ENCODE measurements around the gene BICD2. TPM values are rescaled to one million over a fixed set of nuclear protein-coding genes. Genes with fewer than 3 reads are reported as not detected.

Gene BICD2
- total and polyA plus RNA-seq, 2 donors (not counting 1 experiment from before 2014, with no cell fraction given): 33.2 to 49.5 TPM

DNA sequence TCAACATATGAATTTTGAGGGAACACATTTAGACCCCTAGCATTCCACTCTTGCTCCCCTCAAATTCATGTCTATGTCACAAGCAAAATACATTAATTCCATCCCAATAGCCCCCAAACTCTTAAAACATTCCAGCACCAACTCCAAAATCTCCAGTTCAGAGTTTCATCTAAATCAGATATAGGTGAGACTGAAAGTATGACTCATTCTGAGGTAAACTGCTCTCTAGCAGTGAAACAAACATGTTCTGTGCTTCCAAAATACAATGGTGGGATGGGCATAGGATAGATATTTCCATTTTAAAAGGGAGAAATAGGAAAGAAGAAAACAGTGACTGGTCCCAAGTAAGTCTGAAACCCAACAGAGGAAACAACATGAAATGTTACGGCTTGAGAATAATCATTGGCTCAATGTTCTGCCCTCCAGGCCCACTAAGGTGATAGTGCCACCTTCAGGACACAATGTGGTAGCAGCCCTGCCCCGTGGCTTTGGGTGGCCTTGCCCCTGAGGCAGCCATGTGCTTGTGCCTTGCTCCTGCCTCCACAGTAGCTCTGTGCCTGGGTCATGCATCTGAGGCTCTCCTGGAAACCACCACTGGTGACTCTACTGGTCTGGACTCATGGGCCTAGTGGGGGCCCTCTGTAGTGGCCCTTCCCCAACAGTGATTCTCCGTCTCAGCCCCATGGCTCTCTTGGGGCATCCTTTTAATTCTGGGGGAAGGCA is 58.3 kb downstream of the BICD2 start:
- Histone ChIP-seq H3K4me1 (ENCODE audit: control insufficient read depth in 2 of 2, insufficient read depth in 2 of 2, low read length in 2 of 2) (peaks cover 3 to 4% of the 10 kb centered on the region in 2 donors), H3K4me3 (ENCODE audit: control extremely low read depth in 1 of 5, extremely low read depth in 1 of 5, insufficient read depth in 1 of 5, low read depth in 2 of 5, low read length in 4 of 5) (no peak overlapping the region), H2AFZ (ENCODE audit: insufficient read depth, low read depth, low read length, poor library complexity, severe bottlenecking) (no peak overlapping the region), H4K20me1 (ENCODE audit: control insufficient read depth, insufficient read depth, low read length, poor library complexity, severe bottlenecking) (peaks cover 9% of the 10 kb centered on the region), H3K9ac (ENCODE audit: low read length) (no peak overlapping the region), H3K27me3 (replicated peaks in 1 of 4; ENCODE audit: control extremely low read depth in 1 of 4, control insufficient read depth in 3 of 4, insufficient read depth in 4 of 4, low read length in 3 of 4) (no peaks in the 10 kb centered on the region), H3K79me2 (ENCODE audit: control insufficient read depth, insufficient read depth, low read length) (no peaks in the 10 kb centered on the region), H3K4me2 (replicated peaks; ENCODE audit: low read depth, low read length, poor library complexity, severe bottlenecking) (no peak overlapping the region), H3K9me3 (ENCODE audit: control extremely low read depth in 1 of 3, control insufficient read depth in 2 of 3, insufficient read depth in 1 of 3, low read length in 2 of 3) (no peaks in the 10 kb centered on the region), H3K36me3 (replicated peaks in 1 of 2; ENCODE audit: control extremely low read depth in 1 of 2, control insufficient read depth in 1 of 2, extremely low read depth in 1 of 2, insufficient read depth in 2 of 2, low read length in 1 of 2) (peaks cover 0 to 25% of the 10 kb centered on the region in 2 experiments), H3K27ac (ENCODE audit: low read length in 2 of 2) (no peak overlapping the region)
- CTCF ChIA-PET: no interaction called here
- Mint-ChIP-seq H3K4me1 (peaks cover 3% of the 10 kb centered on the region), H3K4me3 (no peak overlapping the region), H3K9me3 (ENCODE audit: insufficient read depth) (no peaks in the 10 kb centered on the region), H3K27ac (no peak overlapping the region), H3K27me3 (no peaks in the 10 kb centered on the region)
- DNase-seq (no peak), ATAC-seq (ENCODE audit: low read depth) (no peak)
- TF ChIP-seq, protein P1, sequence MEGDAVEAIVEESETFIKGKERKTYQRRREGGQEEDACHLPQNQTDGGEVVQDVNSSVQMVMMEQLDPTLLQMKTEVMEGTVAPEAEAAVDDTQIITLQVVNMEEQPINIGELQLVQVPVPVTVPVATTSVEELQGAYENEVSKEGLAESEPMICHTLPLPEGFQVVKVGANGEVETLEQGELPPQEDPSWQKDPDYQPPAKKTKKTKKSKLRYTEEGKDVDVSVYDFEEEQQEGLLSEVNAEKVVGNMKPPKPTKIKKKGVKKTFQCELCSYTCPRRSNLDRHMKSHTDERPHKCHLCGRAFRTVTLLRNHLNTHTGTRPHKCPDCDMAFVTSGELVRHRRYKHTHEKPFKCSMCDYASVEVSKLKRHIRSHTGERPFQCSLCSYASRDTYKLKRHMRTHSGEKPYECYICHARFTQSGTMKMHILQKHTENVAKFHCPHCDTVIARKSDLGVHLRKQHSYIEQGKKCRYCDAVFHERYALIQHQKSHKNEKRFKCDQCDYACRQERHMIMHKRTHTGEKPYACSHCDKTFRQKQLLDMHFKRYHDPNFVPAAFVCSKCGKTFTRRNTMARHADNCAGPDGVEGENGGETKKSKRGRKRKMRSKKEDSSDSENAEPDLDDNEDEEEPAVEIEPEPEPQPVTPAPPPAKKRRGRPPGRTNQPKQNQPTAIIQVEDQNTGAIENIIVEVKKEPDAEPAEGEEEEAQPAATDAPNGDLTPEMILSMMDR (IDR thresholded peaks at IDR 0.05): peak; percentile 51
- no peak for TF ChIP-seq EZH2 (IDR thresholded peaks at IDR 0.05; ENCODE audit: borderline replicate concordance, insufficient read depth, low read depth, low read length, poor library complexity, severe bottlenecking)
- POLR2A ChIA-PET: no interaction called here
- 39% methylated on average over 2 of the region's 3 CpGs for WGBS (ENCODE audit: insufficient coverage)
- intact Hi-C loops (cut with micrococcal nuclease): no loop called here

DNA sequence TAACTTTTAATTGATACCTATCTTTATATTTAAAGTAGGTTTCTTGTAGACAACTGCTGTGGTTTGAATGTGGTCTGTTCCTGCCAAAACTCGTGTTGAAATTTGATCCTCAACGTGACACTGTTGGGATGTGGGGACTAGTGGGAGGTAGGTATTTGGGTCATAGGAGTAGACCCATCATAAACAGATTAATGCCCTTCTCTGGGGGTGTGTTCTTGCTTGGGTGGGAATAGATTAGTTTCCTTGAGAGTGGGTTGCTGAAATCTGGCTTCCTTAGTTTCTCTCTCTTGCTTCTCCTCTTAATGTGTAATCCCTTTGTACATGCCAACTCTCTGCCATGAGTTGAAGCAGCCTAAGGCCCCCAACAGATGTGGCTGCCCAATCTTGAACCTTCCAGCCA is 60.1 kb downstream of the BICD2 start:
- POLR2A ChIA-PET: no interaction called here

More for the DNA sequence above, 60.1 kb downstream of the BICD2 start:
- no peak overlapping the region for H3K4me3 ChIP-seq (ENCODE audit: control extremely low read depth in 1 of 5, extremely low read depth in 1 of 5, insufficient read depth in 1 of 5, low read depth in 2 of 5, low read length in 4 of 5)
- H3K9me3 ChIP-seq (ENCODE audit: control extremely low read depth in 1 of 3, control insufficient read depth in 2 of 3, insufficient read depth in 1 of 3, low read length in 2 of 3): no peaks in the 10 kb centered on the region
- H4K20me1 ChIP-seq (ENCODE audit: control insufficient read depth, insufficient read depth, low read length, poor library complexity, severe bottlenecking): peaks cover 7% of the 10 kb centered on the region
- Mint-ChIP-seq H3K4me1 (no peaks in the 10 kb centered on the region), H3K27ac (no peak overlapping the region), H3K27me3 (no peaks in the 10 kb centered on the region), H3K4me3 (no peak overlapping the region), H3K9me3 (ENCODE audit: insufficient read depth) (no peaks in the 10 kb centered on the region)
- TF ChIP-seq, protein P1 (IDR thresholded peaks at IDR 0.05): no peak
- no peak for TF ChIP-seq EZH2 (IDR thresholded peaks at IDR 0.05; ENCODE audit: borderline replicate concordance, insufficient read depth, low read depth, low read length, poor library complexity, severe bottlenecking)
- no peaks in the 10 kb centered on the region for H3K27me3 ChIP-seq (replicated peaks in 1 of 4; ENCODE audit: control extremely low read depth in 1 of 4, control insufficient read depth in 3 of 4, insufficient read depth in 4 of 4, low read length in 3 of 4)
- no peak for DNase-seq
- no peak overlapping the region for H3K4me2 ChIP-seq (replicated peaks; ENCODE audit: low read depth, low read length, poor library complexity, severe bottlenecking)
- intact Hi-C loops (cut with micrococcal nuclease): no loop called here
- no peak overlapping the region for H2AFZ ChIP-seq (ENCODE audit: insufficient read depth, low read depth, low read length, poor library complexity, severe bottlenecking)
- H3K4me1 ChIP-seq (ENCODE audit: control insufficient read depth in 2 of 2, insufficient read depth in 2 of 2, low read length in 2 of 2): no peaks in the 10 kb centered on the region
- no peak for ATAC-seq (ENCODE audit: low read depth)
- H3K79me2 ChIP-seq (ENCODE audit: control insufficient read depth, insufficient read depth, low read length): no peaks in the 10 kb centered on the region
- CTCF ChIA-PET: interaction anchor here (0.7 to 1.2 kb wide), 2 partner anchors 12 to 13 kb away, joined by 3 to 6 read pairs; no protein-coding TSS in a partner anchor
- H3K9ac ChIP-seq (ENCODE audit: low read length): no peak overlapping the region
- no peak overlapping the region for H3K27ac ChIP-seq (ENCODE audit: low read length in 2 of 2)
- 83% methylated on average over 2 of the region's 2 CpGs for WGBS (ENCODE audit: insufficient coverage)
- peaks cover 0 to 6% of the 10 kb centered on the region in 2 experiments for H3K36me3 ChIP-seq (replicated peaks in 1 of 2; ENCODE audit: control extremely low read depth in 1 of 2, control insufficient read depth in 1 of 2, extremely low read depth in 1 of 2, insufficient read depth in 2 of 2, low read length in 1 of 2)
